Ureter (tissue), 1 donor: Measurements from ENCODE around the gene FKBP4. TPM values are rescaled to one million over a fixed set of nuclear protein-coding genes. Genes with fewer than 3 reads are reported as not detected.
A peak's percentile ranks its signal among the peaks of the same experiment; 100 is the strongest.

Experiments used
- DNase-seq: peaks from one replicate; pipeline ENCODE4 v3.0.0-alpha.2; 2020; ENCODE audit warnings: low spot score
- total RNA-seq: library from RNA; stranded (reverse); gene quantifications from one replicate; pipeline ENCODE4 v1.2.4, GENCODE V29; 2023
- donor health status: DM: yes; HTN: yes; CAD: no.

FKBP4 gene
- total RNA-seq, 1 donor from 2014 or later, result 115 TPM

DNA sequence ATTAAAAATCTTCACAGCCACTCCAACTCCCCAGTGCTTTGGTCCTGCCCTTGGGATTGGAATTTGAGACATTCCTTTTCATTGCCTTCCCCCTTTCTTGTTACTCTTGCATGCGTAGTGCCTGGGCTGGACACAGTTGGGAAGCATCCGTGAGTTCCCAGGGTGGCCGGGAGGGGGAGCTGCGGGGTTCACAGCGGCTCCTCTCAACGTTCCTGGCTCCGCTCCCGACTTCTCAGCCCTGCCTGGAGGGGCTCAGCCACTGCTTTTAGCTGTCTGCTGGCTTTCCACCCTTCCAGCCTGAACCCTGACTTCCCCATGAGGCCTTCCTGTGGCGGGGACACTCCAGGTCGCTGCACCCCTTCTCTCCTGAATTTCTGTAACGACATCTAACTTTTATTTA is 58.9 kb downstream of the FKBP4 start:
- peak; percentile 72 for DNase-seq

Other genes starting within 250 kb of the FKBP4 start
- 83.6 TPM for gene ITFG2, start 17.7 kb downstream of the FKBP4 start, total RNA-seq
- 3.6 TPM for gene NRIP2, start 40.1 kb downstream of the FKBP4 start, total RNA-seq
- gene TEX52, start 62.1 kb downstream of the FKBP4 start, total RNA-seq, result not detected
- 1.3 TPM for gene FOXM1, start 82.2 kb downstream of the FKBP4 start, total RNA-seq
- gene RHNO1, start 82.3 kb downstream of the FKBP4 start, total RNA-seq, result 20.1 TPM
- gene TULP3, start 95.9 kb downstream of the FKBP4 start, total RNA-seq, result 13.2 TPM
- gene TEAD4, start 164.4 kb downstream of the FKBP4 start, total RNA-seq, result 15.8 TPM